T-helper 9 cell (primary cell): ENCODE measurements around the gene OPHN1.
"Not testable (repeated sequence)": the region's sequence is repeated elsewhere in the genome, so short reads cannot be mapped to it uniquely, and the experiment has no call there.

Experiments used
- DNase-seq: peaks from one replicate; pipeline ENCODE4 v3.0.0-alpha.2; 2020

Gene OPHN1

DNA sequence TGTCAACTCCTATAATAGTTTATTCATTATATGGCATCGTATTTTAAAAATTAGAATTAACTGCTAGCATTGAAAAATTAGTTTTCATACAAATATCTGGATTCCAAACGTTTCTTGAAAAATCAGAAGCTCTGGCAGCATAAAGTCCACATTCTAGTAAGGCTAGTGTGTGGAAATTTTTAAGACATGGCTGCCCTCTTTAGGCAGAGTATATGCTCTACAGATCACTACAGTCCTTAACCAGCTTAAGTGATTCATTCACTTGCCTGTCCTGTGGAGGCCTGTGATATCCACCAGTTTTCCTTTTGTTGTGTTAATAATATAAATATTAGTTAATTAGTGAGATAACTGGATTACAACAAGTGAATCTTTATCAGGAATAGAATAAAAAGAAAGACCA lies 287.2 kb downstream of the OPHN1 start:
- no peak for DNase-seq

DNA sequence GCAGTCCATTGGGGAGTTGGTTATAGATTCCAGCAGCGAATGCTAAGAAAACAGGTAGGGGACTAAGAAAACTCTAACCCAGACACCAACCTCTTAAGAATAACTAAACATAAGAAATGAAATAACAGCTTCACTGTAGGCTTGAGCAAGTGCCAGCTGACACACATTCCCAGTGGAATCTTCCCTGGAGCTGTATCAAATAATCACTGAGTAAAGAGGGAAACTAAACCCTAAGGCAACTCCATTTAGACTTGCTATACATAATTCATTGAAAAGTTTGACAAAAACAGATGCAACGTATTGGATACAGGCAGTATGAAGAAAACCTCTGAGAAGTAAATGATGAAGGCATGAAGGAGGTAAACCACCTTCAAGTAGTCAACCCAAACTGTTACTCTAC lies 293.5 kb downstream of the OPHN1 start:
- no peak for DNase-seq

DNA sequence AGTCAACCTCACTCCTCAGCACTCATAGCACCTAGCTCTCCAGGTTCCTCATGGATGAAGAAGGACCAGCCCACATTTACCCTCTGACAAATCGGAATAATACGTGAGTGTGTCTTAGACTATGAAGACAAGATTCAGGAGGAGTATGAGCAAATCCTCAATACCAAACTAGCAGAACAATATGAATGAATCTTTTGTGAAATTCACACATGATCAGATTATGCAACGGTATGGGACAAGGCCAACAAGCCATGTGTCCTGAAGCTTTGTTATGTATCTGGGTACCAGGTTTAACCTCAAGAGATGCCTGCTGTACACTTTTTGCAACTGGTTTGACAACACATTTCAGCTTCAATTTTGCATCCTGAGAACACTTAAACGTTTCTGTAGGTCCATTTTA lies 300.1 kb downstream of the OPHN1 start:
- DNase-seq, result no peak

DNA sequence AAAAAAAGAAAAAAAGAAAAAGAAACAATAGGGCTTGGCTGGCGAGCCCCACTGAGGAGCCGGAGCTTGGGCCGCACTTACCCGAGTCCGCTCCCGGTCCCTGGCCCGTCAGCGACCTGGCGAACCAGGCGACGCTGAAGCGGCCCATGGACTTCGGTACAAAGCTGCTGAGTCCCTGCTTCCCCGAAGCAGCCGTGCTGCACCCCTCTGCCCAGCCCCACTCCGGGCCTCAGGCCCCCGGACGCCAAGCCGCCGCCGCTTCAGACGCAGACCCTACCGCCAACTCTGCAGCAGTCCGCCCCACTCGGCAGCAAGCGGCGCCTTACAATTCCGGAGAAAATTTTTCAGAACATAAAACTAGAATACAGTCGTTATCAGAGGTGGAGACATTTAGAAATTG lies 300.5 kb downstream of the OPHN1 start:
- no peak for DNase-seq

DNA sequence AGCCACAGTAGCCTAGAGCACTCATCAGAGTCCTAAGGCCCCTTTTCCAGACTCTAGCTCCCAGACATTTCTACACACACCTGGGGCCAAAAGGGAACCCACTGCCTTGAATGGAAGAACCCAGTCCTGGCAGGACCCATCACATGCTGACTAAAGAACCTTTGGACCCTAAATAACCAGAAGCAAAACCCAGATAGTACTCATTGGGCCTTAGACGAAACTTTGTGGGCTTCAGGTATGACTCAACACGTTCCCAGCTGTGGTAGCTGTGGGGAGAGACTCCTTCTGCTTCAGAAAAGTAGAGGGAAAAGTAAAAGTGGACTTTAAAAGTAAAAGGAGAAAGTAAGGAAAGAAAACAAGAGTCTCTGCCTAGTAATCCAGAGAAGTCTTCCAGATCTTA lies 311.5 kb downstream of the OPHN1 start:
- no peak for DNase-seq

DNA sequence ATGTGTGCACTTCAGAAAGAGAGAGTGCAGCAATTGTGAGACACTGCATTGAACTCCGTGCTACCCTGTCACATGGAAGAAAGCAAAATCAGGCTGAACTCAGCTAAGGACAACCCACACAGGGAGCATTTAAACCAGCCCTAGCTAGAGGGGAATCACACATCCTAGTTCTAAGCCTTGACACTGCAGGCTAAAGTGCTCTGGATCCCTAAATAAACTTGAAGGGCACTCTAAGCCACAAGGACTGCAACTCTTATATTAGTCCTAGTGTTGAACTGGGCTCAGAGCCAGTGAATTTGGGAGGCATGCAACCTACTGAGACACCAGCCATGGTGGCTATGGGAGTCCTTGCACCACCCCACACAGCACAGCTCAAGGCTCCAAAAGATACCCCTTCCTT lies 311.9 kb downstream of the OPHN1 start:
- no peak for DNase-seq

DNA sequence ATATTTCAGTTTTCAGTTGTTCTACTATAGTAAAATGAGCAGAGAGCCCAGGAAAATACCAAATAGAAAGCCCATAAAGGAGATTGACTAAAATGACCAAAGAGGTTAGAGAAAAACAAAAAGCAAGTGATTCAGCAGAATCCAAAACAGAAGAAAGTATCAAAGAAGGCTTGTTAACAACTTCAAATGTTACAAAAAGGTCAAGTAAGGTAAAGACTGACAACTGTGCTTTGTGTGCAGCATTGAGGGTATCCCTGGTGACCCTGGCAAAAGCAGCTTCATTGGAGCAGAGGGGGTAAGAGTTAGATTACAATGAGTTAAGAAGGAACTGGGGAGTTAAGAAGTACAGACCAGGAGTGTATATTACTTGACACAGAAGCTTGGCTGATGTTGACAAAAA lies 317.9 kb downstream of the OPHN1 start:
- DNase-seq, result no peak

DNA sequence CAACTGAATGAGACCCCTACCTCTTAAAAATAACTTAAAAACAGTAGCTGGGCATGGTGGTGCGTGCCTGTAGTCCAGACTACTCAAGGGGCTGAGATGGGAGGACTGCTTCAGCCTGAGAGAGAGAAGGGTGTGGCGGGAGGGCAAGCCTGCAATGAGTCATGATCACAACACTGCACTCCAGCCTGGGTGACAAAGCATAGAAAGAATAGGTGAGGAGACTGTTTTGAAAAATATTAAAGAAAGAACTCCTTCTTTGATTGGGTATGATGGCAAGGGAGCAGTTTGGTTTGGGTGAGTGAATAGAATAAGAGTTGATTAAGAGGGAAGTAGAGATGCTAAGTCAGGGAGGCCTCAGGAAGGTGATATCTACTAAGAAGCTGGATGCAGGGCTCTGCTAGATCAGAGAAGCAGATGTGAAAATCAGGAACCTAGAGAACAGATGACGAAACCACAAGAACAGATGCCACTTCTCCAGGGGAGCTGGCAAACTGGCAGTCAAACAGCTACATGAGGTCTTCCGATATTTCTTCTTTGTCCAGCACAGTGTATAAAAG lies 318.6 kb downstream of the OPHN1 start:
- no peak for DNase-seq

DNA sequence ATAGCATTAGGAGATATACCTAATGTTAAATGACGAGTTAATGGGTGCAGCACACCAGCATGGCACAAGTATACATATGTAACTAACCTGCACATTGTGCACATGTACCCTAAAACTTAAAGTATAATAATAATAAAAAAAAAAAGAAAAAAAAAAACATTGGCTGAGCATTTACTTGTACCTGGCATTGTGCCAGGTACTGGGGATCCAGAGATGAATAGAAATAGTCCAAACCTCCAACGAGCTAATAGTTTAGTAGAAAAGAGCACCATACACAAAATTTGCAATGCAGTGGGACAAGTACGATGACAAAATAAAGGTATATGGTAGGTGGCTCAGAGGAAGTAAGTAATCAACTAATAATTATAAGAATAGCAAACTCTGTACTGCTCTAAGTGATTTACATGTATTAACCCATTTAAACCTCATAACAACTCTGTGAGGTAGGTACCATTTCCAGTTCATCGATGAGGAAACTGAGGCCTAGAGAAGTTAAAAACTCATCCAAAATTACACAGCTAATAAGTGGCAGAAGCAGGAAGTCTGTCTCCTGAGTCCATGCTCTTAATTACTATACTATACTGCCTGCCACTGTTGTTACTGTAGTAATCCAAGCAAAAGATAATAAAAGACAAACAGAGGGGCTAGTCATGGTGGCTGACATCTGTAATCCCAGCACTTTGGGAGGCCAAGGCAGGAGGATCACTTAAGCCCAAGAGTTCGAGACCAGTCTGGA lies 319.3 kb downstream of the OPHN1 start:
- no peak for DNase-seq

DNA sequence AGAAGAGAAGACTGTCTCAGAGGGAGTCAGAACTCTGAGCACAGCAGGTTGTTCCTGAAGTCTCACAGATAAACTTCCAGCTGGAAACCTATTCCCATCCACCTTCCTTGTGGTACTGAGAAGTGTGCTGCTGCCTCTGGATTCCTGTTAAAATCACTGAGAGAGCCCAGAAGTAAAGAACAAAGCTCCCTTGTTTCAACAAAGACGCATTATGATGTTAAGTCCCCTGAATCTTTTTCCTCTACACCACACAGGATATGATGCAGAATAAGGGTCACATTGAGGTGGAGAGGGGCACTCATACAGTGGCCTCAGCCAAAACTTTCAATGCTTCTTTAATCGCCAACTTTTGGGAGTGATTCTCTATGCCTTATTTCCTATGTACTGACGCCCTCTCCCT lies 321.0 kb downstream of the OPHN1 start:
- no peak for DNase-seq

DNA sequence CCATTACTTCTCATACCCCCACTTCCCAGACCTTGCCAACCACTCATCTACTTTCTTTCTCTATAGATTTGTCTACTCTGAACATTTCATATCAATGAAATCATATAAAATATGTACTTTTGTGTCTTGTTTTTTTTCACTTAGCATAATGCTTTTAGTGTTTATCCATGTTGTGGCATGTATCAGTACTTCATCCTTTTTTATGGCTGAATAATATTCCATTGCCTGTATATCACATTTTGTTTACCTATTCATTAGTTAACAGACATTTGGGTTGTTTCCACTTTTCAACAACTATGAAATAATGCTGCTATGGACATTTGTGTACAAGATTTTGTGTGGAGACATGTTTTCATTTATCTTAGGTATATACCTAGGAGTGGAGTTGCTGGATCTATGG lies 324.1 kb downstream of the OPHN1 start:
- DNase-seq, result no peak

DNA sequence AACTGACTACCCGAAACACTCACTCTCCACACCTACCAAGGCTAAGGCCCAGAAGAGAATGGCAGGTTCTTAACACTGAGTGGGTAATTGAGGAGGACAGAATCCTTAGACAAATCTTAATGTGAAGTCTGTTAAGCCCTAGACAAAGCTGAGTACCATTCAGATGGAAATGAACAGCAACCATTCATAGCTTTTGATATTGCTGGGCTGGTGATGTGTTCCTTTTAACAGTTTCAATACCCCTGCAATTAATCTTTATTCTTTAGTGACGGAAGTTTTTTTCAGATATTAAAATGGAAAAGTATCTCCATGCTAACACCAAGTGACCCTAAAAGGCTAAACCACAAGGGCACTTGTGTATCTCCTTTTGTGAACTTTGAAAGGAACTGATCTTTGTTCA lies 334.9 kb downstream of the OPHN1 start:
- DNase-seq, result no peak

DNA sequence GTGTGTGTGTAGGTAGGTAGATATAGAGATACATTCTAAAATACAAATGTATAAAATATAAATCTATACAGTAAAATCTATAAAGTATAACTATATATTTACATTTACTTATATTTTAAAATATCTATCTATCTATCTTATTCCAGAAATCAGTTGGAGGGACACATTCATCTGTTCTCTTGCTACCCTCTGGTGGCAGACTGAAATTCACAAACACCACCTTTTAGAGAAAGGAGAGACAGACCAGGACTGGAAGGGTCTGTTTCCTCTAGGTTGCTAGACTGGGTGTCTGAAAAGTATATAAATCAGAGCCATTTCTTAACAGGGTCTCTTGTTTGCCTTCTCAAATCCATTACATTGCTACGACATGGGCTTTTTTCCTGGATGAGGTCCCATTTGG lies 343.0 kb downstream of the OPHN1 start:
- DNase-seq, result no peak

DNA sequence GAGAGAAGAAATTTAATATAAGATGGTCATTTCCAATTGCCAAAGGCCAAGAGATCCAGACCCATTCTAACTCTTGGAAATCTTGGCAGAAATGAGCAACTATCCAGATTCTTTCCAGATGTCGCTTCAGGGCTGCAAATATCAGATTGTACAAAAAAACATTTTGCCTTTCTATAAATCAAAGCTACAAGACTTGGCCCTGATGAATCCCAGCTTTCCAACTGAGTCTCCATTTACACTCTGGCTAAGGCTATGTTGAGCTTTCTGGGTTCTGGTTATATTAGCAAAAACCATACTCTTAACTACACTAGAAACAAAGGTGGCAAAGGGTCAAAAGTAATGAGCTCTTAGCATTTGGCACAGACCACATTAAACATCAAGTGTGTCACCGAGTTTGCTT lies 345.8 kb downstream of the OPHN1 start:
- DNase-seq, result no peak

DNA sequence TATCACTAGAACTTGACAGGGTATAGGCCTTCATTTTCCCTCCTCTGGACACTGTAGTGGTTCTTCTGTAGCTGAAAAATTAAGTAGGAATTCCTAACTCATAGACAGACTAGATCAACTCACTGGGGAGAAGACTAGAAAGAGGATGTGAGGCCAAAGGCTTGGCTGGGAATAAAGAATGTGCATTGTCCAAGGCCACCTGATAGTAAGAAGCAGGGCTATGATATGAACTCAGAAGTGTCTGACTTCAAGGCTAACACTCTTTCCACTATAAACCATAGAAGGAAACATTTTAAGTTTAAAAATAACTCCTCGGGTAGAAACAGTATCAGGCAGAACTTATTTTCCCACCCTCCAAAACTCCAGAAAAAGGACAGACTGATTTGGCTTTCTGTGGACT lies 346.6 kb downstream of the OPHN1 start:
- DNase-seq, result no peak

DNA sequence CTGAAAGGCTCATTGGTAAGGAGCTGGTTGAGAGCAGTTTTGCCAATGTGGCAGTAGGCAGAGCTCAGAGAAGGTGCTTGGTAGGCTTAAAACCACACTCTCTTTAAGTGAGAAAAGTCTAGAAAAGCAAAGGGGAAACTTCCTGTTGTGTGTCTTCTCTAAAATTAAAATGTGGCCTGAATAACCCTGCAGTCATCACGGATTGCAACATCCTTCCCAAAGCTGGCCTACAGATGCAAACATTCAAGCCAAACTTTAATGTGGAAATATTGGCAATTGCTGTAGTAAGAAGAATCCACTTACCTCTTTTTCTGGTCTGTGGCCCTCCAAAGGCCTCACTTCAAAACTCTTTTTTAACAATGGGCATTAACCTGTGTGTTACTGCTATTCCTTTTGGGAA lies 348.5 kb downstream of the OPHN1 start:
- no peak for DNase-seq

DNA sequence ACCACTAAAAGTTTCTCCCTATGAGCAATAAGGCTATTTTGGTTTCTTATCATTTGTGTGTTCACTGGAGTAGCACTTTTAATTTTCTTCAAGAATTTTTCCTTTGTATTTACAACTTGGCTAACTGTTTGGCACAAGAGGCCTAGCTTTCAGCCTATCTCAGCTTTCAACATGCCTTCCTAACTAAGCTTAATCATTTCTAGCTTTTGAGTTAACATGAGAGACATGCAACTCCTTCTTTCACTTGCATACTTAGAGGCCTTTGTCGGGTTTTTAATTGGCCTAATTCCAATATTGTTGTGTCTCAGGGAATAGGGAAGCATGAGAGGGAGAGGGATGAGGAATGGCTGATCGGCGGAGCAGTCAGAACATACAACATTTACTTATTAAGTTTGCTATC lies 349.8 kb downstream of the OPHN1 start:
- no peak for DNase-seq

DNA sequence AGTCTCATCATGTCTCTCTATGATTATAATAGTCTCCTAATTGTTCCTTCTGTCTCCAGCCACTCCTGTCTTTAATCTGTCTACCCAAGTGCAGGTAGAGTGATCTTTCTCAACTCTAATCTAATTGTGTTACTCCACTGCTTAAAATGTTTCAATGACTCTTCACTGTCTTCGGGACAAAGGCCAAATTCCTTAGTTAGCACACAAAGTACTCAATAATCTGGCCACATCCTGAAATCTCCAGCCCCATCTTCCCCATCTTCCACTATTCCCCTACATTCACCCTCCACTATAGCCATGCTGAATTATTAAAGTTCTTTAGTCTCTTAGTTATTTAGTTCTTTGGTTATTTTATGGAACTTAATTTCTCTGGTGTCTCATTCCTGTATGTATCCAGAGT lies 353.3 kb downstream of the OPHN1 start:
- DNase-seq, result no peak

DNA sequence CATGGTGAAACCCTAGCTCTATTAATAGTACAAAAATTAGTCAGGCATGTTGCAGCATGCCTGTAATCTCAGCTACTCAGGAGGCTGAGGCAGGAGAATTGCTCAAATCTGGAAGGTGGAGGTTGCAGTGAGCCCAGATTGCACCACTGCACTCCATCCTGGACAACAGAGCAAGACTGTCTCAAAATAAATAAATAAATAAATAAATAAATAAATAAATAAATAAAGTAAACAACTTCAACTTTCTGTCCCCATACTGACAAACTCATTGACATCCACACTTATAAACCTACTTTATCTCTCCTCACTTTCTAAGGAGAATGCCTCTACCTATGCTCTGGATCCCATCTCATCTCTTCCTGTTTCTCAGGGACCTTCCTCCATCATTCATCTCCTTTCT lies 354.5 kb downstream of the OPHN1 start:
- DNase-seq, result not testable (repeated sequence)

DNA sequence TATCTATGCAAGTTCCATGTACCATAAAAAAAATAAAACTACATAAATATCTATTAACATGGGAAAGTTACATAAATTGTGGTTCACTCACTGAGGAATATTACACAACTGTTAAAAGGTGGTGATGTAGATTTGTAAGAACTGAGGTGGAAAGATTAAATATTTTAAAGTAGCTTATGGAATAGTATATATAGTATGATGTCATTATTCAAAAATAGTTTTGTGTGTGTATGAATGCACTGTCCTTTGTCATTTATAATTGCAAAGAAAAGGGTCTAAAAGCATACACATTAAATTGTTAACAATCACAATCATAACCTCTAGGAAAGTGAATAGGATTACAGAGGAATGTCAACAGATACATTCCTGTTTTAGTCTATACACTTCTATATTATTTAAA lies 355.9 kb downstream of the OPHN1 start:
- no peak for DNase-seq

DNA sequence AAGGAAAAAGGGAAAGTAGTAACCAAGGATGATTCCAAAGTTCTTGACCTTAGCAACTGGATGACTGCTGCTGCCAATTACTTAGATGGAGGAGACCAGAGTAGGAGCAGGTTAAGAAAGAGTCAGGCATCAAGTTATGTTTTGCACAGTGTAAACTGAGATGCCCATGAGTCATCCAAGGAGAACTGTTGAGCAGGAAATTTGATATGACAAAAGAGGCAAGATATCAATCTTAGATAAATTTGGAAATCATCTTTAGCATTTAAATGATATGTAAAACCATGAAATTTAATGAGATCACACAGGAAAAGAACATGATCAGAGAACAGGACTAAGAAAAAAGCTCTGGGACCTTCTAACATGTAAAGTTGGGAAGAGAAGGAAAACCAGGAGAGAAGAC lies 361.3 kb downstream of the OPHN1 start:
- DNase-seq, result no peak

DNA sequence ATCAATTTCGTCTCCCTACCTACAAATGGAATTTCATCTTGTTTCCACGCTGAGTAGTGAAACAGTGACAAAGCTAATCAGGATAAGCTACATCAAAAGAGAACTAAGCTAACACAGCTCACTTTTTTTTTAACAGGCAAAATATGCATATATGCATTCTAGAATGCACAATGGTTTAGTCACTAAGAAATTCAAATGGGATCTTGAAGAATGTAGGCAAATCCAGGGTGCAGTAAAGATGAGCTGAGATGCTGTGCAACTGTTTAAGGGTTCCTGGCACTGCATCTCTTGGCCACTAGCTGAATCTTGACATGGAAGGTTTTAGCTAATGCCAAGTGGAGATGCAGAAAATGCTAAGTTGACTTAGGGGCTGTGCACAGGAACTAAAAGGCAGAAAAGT lies 363.2 kb downstream of the OPHN1 start:
- DNase-seq, result not testable (repeated sequence)

DNA sequence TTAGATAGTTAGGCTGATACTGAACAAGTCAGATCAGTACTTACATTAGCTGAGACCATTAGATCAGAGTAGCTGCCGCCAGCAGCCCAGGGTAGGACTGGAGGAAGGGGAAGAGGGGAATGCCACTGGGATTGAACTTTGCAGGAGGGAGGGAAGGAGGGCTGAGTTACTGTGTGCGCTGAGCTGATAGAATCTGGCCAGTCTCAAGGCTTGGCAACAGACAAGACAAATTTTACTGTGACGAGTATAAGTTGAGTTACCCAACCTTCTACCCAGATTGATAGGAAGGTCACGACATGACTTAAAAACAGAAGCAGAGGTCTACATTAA lies 372.1 kb downstream of the OPHN1 start:
- DNase-seq, result no peak

DNA sequence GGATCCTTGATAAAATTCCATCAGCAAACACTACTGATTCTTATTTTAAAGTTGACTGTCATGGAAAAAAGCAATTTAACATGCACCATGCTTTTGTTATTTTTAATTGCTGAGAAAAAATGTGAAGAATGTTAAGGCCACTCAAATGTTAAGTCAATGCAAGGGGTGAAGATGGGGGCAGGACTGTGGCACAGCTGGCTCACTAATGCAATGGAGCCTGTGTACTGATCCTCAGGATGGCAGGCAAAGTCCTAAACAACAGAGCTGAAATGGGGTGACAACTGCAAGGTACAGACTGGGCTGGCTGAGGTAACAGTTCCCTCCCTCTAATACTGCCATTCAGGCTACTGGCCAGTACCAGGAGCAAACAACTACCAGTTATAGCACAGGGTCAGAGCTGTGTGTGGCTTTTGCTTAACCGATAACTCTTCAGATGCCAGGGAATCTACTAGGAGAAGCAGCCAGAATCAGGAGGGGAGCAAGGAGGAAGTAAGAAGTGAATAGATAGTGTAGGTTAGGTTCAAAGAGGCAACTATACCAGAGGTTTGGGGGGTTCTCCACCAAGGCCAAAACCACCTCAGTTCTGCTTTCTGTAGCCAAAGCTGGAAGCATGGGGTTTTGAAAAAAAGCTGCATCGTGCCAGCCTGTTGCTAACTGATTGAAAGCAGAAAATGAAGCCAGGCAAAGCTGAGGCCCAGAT lies 372.6 kb downstream of the OPHN1 start:
- no peak for DNase-seq

DNA sequence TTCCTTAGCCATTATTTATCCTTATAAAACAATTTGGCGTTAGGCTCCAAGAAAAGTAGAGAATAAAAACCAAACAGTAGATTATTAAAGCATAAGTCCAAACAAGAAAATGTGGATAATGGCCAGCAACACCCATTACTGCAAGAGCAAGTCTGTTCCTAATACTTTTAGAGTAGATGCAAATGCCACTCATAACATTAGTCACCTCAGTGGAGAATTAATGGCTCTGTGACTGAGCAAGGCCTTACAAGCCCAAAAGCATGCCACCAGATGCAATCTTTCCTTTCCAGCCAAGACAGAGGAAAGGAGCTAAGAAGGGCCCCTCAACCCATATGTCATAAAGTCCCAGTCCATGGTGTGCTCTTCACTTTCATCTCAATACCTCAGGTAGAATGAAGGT lies 373.8 kb downstream of the OPHN1 start:
- DNase-seq, result no peak
